GM10847 (cell line): ENCODE data around the gene RIPOR2.

Experiments
- POLR2A ChIP-seq: IDR thresholded peaks from 2 replicates; pipeline ENCODE4 v1.6.1; 2011; ENCODE audit not compliant: insufficient read length; ENCODE audit errors: extremely low read depth

The RIPOR2 gene

DNA sequence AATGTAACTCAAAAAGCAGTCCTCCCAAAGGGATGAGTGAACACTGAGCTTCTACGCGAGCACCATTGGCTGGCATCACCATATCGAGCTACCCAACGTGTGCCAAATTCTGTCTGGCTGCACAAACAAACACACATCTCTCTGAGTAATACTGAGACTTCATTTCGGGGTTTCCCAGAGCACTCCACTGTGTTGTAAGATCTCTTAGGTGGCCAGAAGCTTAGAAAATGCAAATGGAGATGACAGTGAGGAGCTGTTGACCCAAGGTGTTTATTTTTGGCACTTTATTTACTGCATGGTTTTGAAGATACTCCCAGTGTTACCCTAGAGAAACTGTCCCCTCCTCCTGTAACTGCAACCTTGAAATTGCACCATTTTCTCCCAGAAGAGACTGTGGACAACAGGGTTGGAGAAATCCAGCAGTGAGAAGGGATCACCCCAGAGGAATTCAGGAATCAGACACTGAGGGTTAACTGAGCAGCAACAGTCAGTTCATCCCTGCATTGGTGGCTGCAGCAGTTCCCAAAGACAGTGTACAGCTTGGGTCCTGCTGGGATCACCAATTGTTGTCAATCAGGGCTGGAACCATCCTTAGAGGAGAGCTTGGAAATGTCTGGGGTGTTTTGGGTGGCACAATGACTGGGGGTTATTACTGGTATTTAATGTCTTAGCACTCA, 1.0 kb upstream of the RIPOR2 start:
- no peak for TF ChIP-seq POLR2A

- TF ChIP-seq POLR2A, result no peak
These were observed 1.8 kb downstream of the RIPOR2 start for GRCh38 chr6:24933868-24934401.

DNA sequence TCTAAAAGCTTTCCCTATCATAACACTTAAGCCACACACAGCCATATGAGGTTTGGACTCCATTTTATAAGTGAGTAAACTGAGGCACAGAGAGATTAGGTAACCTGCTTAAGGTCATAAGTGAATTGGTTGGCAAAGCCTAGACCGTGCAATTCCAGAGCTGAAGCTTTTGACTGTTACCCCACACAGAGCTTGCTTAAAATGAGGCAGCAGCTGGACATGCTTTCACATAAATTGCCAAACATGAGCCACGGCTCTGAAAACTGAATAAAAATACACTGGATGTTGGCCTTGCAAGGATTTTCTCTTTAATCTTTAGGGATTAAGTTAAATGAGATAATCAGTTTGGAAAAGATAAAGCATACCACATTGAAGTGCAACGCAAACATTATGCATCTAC, 2.5 kb downstream of the RIPOR2 start:
- no peak for TF ChIP-seq POLR2A

- no peak for TF ChIP-seq POLR2A
These were observed 2.9 kb downstream of the RIPOR2 start for GRCh38 chr6:24932832-24933231.

DNA sequence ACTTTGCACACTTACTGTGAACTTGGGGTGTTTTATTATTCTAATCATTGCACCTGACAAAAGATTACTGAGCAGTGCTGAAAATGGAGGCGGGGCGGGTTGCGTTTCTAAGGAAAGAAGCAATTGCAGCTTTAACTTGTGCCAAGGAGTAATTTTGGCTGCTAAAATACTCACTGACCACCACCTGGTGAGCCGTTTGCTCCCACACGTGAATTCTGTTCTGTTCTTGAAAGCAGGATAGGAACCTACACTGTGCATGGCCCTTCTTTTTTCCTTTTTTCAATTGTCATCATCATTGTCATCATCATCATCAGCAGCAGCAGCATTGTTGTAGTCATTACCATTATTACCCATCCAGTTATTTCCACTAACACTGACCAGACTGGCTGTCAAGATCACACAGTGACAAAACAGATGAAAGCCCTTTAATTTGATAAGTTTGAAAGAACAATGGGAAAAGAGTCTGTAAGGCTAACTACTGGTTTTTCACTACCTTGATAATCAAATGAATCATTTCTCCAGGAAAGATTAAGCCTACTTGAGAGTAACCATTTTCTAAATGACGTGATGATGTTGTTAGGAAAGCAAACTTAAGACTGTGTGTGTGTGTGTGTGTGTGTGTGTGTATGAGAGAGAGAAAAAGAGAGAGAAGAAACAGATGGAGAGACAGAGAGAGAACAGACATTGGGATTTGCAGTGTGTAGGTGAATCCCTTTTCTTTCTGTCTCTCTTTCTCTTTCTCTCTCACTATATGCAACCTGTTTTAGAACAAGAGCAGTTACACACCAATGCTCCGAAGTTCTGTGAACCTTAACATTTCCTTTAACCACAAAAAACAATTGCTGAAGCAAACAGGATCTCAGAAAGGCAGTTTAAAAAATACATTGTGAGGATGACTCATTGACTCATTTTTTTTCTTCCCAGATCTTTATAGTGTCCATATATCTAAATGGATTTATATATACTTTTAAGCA, 3.8 kb downstream of the RIPOR2 start:
- no peak for TF ChIP-seq POLR2A

GRCh38 chr6:24931296-24931695, 4.5 kb downstream of the RIPOR2 start:
- no peak for TF ChIP-seq POLR2A

- TF ChIP-seq POLR2A, result no peak
These were observed 5.3 kb downstream of the RIPOR2 start for GRCh38 chr6:24930431-24930871.

GRCh38 chr6:24929242-24929641, 6.5 kb downstream of the RIPOR2 start:
- no peak for TF ChIP-seq POLR2A

GRCh38 chr6:24927985-24928745, 7.6 kb downstream of the RIPOR2 start:
- no peak for TF ChIP-seq POLR2A

GRCh38 chr6:24927277-24927955, 8.3 kb downstream of the RIPOR2 start:
- no peak for TF ChIP-seq POLR2A

DNA sequence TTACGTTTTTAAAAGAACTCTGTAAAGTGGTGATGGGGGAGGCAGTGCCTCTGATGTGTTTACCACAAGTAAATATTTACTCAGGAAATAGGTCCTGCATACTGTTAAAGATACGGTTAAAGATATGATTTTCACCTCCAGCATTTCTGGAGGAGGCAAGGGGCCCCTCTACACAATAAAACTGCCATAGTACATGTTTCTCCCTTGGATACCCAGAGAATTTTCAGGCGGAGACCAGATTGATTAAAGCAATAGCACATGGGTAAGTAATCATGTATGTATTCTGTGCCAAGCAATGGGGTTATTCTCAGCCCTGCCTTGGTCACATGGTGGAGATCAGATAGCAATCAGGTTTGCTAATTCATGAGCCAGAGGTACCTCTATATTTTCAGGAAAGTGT, 9.6 kb downstream of the RIPOR2 start:
- TF ChIP-seq POLR2A, result no peak

- TF ChIP-seq POLR2A, result no peak
These were observed 10.1 kb downstream of the RIPOR2 start for GRCh38 chr6:24925661-24926060.

DNA sequence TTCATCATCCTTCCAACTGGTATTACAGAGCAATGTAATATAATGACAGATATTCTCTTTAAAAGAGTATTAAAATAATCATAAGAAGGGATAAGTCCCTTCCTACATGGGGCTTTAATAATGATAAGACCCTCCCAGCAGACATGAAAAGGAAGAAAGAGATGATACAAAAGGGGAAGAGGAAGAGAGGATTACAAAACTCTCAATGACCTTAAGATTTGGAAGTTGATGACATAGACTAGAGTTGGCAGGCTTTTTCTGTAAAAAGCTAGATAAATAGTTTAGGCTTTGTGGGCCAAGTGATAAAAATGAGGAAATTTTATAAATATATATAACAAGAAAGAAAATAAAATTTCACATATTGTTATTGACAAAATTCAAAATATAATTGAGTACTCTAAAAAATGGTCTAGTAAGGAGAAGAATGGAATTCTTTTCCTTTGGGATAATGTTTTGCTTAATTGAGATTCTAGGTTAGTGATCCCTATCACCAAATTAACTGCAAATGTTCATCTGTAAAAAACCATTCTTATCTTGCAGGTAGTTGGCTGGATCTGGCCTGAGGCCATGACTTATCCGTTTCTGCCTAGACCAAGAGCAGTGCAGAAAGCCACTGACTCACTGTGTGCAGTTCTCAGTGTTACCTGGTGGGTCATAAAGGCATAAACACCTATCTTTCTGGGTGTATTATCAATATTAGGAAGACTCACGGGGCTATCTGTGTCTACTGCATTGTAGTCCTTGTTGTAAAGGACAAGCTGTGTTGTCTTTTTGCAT, 11.0 kb downstream of the RIPOR2 start:
- no peak for TF ChIP-seq POLR2A

- no peak for TF ChIP-seq POLR2A
These were observed 11.8 kb downstream of the RIPOR2 start for GRCh38 chr6:24923885-24924401.

DNA sequence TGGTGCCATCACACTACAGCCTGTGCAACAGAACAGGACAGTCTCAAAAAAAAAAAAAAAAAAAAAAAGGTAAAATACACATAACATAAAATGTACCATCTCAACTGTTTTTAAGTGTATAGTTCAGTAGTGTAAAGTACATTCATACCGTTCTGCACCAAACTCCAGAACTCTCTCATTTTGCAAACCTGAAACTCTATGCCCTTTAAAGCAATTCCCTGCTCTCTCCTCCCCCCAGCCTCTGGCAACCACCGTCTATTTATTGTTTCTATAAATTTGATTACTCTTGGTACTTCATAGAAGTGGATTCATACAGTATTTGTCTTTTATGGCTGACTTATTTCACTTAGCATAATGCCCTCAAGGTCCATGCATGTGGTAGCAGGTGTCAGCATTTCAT, 12.9 kb downstream of the RIPOR2 start:
- TF ChIP-seq POLR2A, result no peak
